Chondrocyte (in vitro differentiated cells): ENCODE measurements around the gene PRELID1. TPM values are rescaled to one million over a fixed set of nuclear protein-coding genes. Genes with fewer than 3 reads are reported as not detected.
A peak's percentile ranks its signal among the peaks of the same experiment; 100 is the strongest.

Source experiments
- DNase-seq: peaks from one replicate; pipeline ENCODE4 v3.0.0; 2021; ENCODE audit warnings: mixed read lengths, low spot score
- H3K27ac Mint-ChIP-seq: one replicate; pipeline ENCODE4 v1.8.0; 2021; ENCODE audit warnings: mild to moderate bottlenecking, moderate library complexity, mixed read lengths; ENCODE audit not compliant: unreplicated experiment
- H3K27me3 Mint-ChIP-seq: 2 replicates; pipeline ENCODE4 v1.8.0; 2021; ENCODE audit warnings: low read depth, mixed read lengths
- H3K36me3 Mint-ChIP-seq: 2 replicates; pipeline ENCODE4 v1.8.0; 2021; ENCODE audit warnings: low read depth, mixed read lengths
- H3K4me1 Mint-ChIP-seq: 2 replicates; pipeline ENCODE4 v1.8.0; 2021; ENCODE audit warnings: low read depth, mild to moderate bottlenecking, mixed read lengths
- H3K4me3 Mint-ChIP-seq: one replicate; pipeline ENCODE4 v1.8.0; 2021; ENCODE audit warnings: mild to moderate bottlenecking, moderate library complexity, mixed read lengths; ENCODE audit not compliant: unreplicated experiment
- H3K9me3 Mint-ChIP-seq: 2 replicates; pipeline ENCODE4 v1.8.0; 2021; ENCODE audit warnings: low read depth, mixed read lengths
- CTCF ChIP-seq: fragments of 200-600 bp; sonication (generic); IDR thresholded peaks from 2 replicates; pipeline ENCODE4 v1.5.0; 2021; ENCODE audit warnings: antibody characterized with exemption, mild to moderate bottlenecking, moderate library complexity
- total RNA-seq: library from RNA; stranded (reverse); gene quantifications from 3 replicates; pipeline ENCODE4 v1.2.1, GENCODE V29; 2021

Gene PRELID1
- total RNA-seq, 1 donor from 2014 or later, result 109 TPM

GRCh38 chr5:177310757-177311391 lies 7.3 kb downstream of the PRELID1 start:
- Mint-ChIP-seq H3K27ac (peak overlapping the region; percentile 73), H3K4me1 (peaks cover 29% of the 10 kb centered on the region), H3K4me3 (peak overlapping the region; percentile 71), H3K27me3 (no peaks in the 10 kb centered on the region), H3K36me3 (peaks cover 2% of the 10 kb centered on the region), H3K9me3 (no peaks in the 10 kb centered on the region)
- TF ChIP-seq CTCF, result no peak
- no peak for DNase-seq

DNA sequence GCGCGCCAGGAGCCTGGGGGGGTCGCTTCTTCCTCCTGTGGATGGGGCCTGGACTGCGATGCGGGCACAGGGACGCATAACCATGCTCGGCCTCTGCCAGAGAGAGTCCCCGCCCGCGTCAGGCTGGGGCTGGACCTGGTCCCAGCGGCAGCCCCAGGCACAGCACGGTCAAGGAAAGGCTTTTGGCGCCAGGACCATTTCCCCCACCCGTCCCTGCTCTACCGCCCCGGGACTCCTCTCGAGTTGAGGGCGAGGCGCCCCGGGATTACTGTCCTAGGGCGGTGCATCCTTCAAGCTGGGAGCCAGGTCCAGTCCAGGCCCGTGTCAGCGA lies 7.8 kb downstream of the PRELID1 start:
- DNase-seq, result peak; percentile 85
- H3K27ac Mint-ChIP-seq, result no peak overlapping the region
- peak; percentile 11 for TF ChIP-seq CTCF
- peak overlapping the region; percentile 74 for H3K4me3 Mint-ChIP-seq
- H3K4me1 Mint-ChIP-seq, result peaks cover 26% of the 10 kb centered on the region
- H3K36me3 Mint-ChIP-seq, result peaks cover 2% of the 10 kb centered on the region
- no peaks in the 10 kb centered on the region for H3K27me3 Mint-ChIP-seq
- H3K9me3 Mint-ChIP-seq, result no peaks in the 10 kb centered on the region

- peak; percentile 99 for DNase-seq
- Mint-ChIP-seq H3K4me1 (peaks cover 23% of the 10 kb centered on the region), H3K36me3 (no peaks in the 10 kb centered on the region), H3K9me3 (no peaks in the 10 kb centered on the region), H3K27ac (peak within 1 kb of the TSS; percentile 73), H3K4me3 (peak within 1 kb of the TSS; percentile 74), H3K27me3 (no peaks in the 10 kb centered on the region)
- TF ChIP-seq CTCF, result no peak
Observed at GRCh38 chr5:177311723-177312648, 8.4 kb downstream of the PRELID1 start, which contains the start of gene MXD3. TSS of gene MXD3 (minus strand) at chr5:177311898. CDS start at chr5:177311830, 68 bp downstream.

GRCh38 chr5:177312649-177313181 lies 9.1 kb downstream of the PRELID1 start:
- H3K27ac Mint-ChIP-seq, result peak overlapping the region; percentile 22
- peaks cover 23% of the 10 kb centered on the region for H3K4me1 Mint-ChIP-seq
- no peaks in the 10 kb centered on the region for H3K9me3 Mint-ChIP-seq
- H3K36me3 Mint-ChIP-seq, result no peaks in the 10 kb centered on the region
- peak; percentile 89 for DNase-seq
- no peaks in the 10 kb centered on the region for H3K27me3 Mint-ChIP-seq
- no peak for TF ChIP-seq CTCF
- H3K4me3 Mint-ChIP-seq, result peak overlapping the region; percentile 54

GRCh38 chr5:177313561-177314259 lies 10.1 kb downstream of the PRELID1 start:
- Mint-ChIP-seq H3K4me3 (no peak overlapping the region), H3K36me3 (no peaks in the 10 kb centered on the region), H3K27me3 (no peaks in the 10 kb centered on the region), H3K4me1 (peaks cover 23% of the 10 kb centered on the region), H3K9me3 (no peaks in the 10 kb centered on the region), H3K27ac (no peak overlapping the region)
- no peak for DNase-seq
- TF ChIP-seq CTCF, result no peak
